K562 (cell line): ENCODE data around the gene TUBA1B. TPM values are rescaled to one million over a fixed set of nuclear protein-coding genes. Genes with fewer than 3 reads are reported as not detected.

Experiments used
- BRF2 ChIP-seq: IDR thresholded peaks from 3 replicates; pipeline ENCODE4 v1.6.1; 2011; ENCODE audit warnings: borderline replicate concordance, mild to moderate bottlenecking; ENCODE audit not compliant: insufficient read length, insufficient read depth
- FOSL1 ChIP-seq: fragments of 200-800 bp; sonication (Bioruptor generic); conservative IDR thresholded peaks from 2 replicates; pipeline ENCODE4 v1.6.1; 2016; ENCODE audit warnings: missing genetic modification characterization, missing compliant biosample characterization
- FOXJ3 ChIP-seq: sonication (generic); formaldehyde crosslinking; IDR thresholded peaks from 2 replicates; pipeline ENCODE4 v1.4.0; 2020; ENCODE audit warnings: mild to moderate bottlenecking, missing genetic modification reagents
- HNRNPUL1 ChIP-seq: fragments of 200-400 bp; formaldehyde crosslinking; IDR thresholded peaks from 2 replicates; pipeline ENCODE4 v1.6.1; 2017; ENCODE audit warnings: low read length
- KLF13 ChIP-seq: fragments of 450-650 bp; IDR thresholded peaks from 2 replicates; pipeline ENCODE4 v1.6.1; 2016; ENCODE audit warnings: missing genetic modification characterization, low read depth, mild to moderate bottlenecking, missing compliant biosample characterization, moderate library complexity, borderline replicate concordance
- MTA1 ChIP-seq: fragments of 450-650 bp; IDR thresholded peaks from 2 replicates; pipeline ENCODE4 v1.6.1; 2017; ENCODE audit warnings: borderline replicate concordance
- MXD1 ChIP-seq: fragments of 250-450 bp; sonication (Bioruptor Pico); IDR thresholded peaks from 2 replicates; pipeline ENCODE4 v1.8.0; 2021; ENCODE audit warnings: borderline replicate concordance, mild to moderate bottlenecking, moderate library complexity; ENCODE audit not compliant: poor library complexity, severe bottlenecking
- MYBL2 ChIP-seq, 2 experiments: fragments of 450-650 bp in 1 of 2; sonication (generic) in 1 of 2; formaldehyde crosslinking in 1 of 2; IDR thresholded peaks; 2 replicates each; pipeline versions ENCODE4 v1.6.1 to v1.8.1; 2017 to 2022; ENCODE audit warnings: borderline replicate concordance in 1 of 2, inconsistent platforms in 1 of 2, low read depth in 1 of 2, mild to moderate bottlenecking in 1 of 2, missing genetic modification reagents in 1 of 2, moderate library complexity in 1 of 2
- PHB2 ChIP-seq: fragments of 450-650 bp; IDR thresholded peaks from 2 replicates; pipeline ENCODE4 v1.6.1; 2017; ENCODE audit warnings: low read depth
- PHTF2 ChIP-seq: fragments of 250-450 bp; sonication (Bioruptor Pico); IDR thresholded peaks from 2 replicates; pipeline ENCODE4 v1.5.0; 2021; ENCODE audit warnings: mild to moderate bottlenecking
- PREB ChIP-seq: sonication (generic); formaldehyde crosslinking; IDR thresholded peaks from 2 replicates; pipeline ENCODE4 v1.8.1; 2023; ENCODE audit warnings: mild to moderate bottlenecking, missing genetic modification reagents
- RB1 ChIP-seq: fragments of 450-650 bp; IDR thresholded peaks from 2 replicates; pipeline ENCODE4 v1.6.1; 2017; ENCODE audit warnings: low read depth, mild to moderate bottlenecking
- SETDB1 ChIP-seq: IDR thresholded peaks from one replicate; pipeline ENCODE4 v1.6.1; 2012; ENCODE audit warnings: low read length, control low read depth, inconsistent platforms
- SMARCE1 ChIP-seq: fragments of 450-650 bp; IDR thresholded peaks from 2 replicates; pipeline ENCODE4 v1.7.1; 2016; ENCODE audit warnings: mild to moderate bottlenecking
- SPI1 ChIP-seq: IDR thresholded peaks from 2 replicates; pipeline ENCODE4 v1.6.1; 2011; ENCODE audit warnings: low read depth, low read length, control low read depth, borderline replicate concordance
- SRSF3 ChIP-seq: fragments of 200-400 bp; formaldehyde crosslinking; IDR thresholded peaks from 2 replicates; pipeline ENCODE4 v1.6.1; 2016; ENCODE audit warnings: mild to moderate bottlenecking, low read length, moderate library complexity; ENCODE audit not compliant: insufficient read depth
- SRSF7 ChIP-seq: fragments of 200-400 bp; formaldehyde crosslinking; optimal IDR thresholded peaks from 2 replicates; pipeline ENCODE3; 2017; ENCODE audit warnings: mild to moderate bottlenecking, low read depth, low read length
- TCF7 ChIP-seq: sonication (generic); IDR thresholded peaks from 2 replicates; pipeline ENCODE4 v1.6.1; 2016; ENCODE audit warnings: antibody characterized with exemption, borderline replicate concordance
- ZNF165 ChIP-seq: fragments of 250-450 bp; sonication (Bioruptor Pico); IDR thresholded peaks from 2 replicates; pipeline ENCODE4 v1.4.0; 2020; ENCODE audit warnings: borderline replicate concordance
- ZNF23 ChIP-seq: fragments of 250-450 bp; sonication (Bioruptor Pico); IDR thresholded peaks from 2 replicates; pipeline ENCODE4 v1.4.0; 2020; ENCODE audit warnings: mild to moderate bottlenecking
- ZNF347 ChIP-seq: fragments of 450-650 bp; formaldehyde crosslinking; IDR thresholded peaks from 2 replicates; pipeline ENCODE4 v1.4.0; 2020; ENCODE audit warnings: low read depth, mild to moderate bottlenecking, moderate library complexity
- ZNF584 ChIP-seq: fragments of 200-800 bp; sonication (Bioruptor generic); IDR thresholded peaks from 2 replicates; pipeline ENCODE4 v1.6.1; 2016; ENCODE audit warnings: low read depth, mild to moderate bottlenecking, missing genetic modification characterization, missing compliant biosample characterization
- polyA plus RNA-seq, 8 experiments: library from polyadenylated mRNA; depleted of rRNA in 4 of 8; stranded (reverse) in 5 of 8; unstranded in 3 of 8; fragments of >200 nt; fragmentation: Nextera tagmentation in 2 of 8; fragmentation: Illumina TruSeq in 1 of 8; extraction: Ambion mirVana in 2 of 8; extraction: Trizol in 1 of 8; gene quantifications; 2 replicates each; pipeline versions ENCODE4 v1.2.1 to v1.2.3, GENCODE V29; 2011 to 2014; ENCODE audit warnings: inconsistent platforms in 1 of 8, missing spikeins in 1 of 8
- total RNA-seq, 7 experiments: library from RNA; depleted of rRNA in 6 of 7; stranded (reverse); fragments of >200 nt in 6 of 7; fragmentation: Illumina TruSeq in 2 of 7; extraction: Trizol in 2 of 7; gene quantifications; 2 replicates each; pipeline versions ENCODE4 v1.2.1 to v1.2.3, GENCODE V29; 2011 to 2021; ENCODE audit warnings: low replicate concordance in 1 of 7
- TF ChIP-seq, protein P1 (sequence below): fragments of 450-650 bp; IDR thresholded peaks from 2 replicates; pipeline ENCODE4 v1.6.1; 2016; ENCODE audit warnings: antibody characterized with exemption

TUBA1B gene
- total and polyA plus RNA-seq, 9 of the 15 experiments (the other 6 are each of a cell fraction or from before 2014, with no cell fraction given) = 2,189 to 4,624 (median 2,628) TPM

GRCh38 chr12:49126852-49127763 is 4.1 kb downstream of the TUBA1B start (continued):
- TF ChIP-seq SRSF3 (no peak), SETDB1 (no peak), SRSF7 (no peak), SMARCE1 (no peak), MYBL2 (IDR thresholded peaks at IDR 0.05; ENCODE audit: low read depth) (no peak), MYBL2 (CRISPR knock-in tag; IDR thresholded peaks at IDR 0.05; ENCODE audit: borderline replicate concordance) (no peak), PHTF2 (CRISPR knock-in tag) (no peak), RB1 (0 out of 2 replicates have a peak, but pooled peaks have one; percentile 39), ZNF23 (CRISPR knock-in tag) (no peak), FOSL1 (tag) (no peak), ZNF584 (no peak), MTA1 (no peak), HNRNPUL1 (no peak), SPI1 (no peak), PHB2 (no peak), TCF7 (no peak), BRF2 (no peak), PREB (CRISPR knock-in tag) (no peak), KLF13 (tag) (no peak), ZNF347 (peak; percentile 74; the same call in 1 of the 2 replicates), ZNF165 (no peak), MXD1 (CRISPR knock-in tag) (no peak), FOXJ3 (no peak)
- TF ChIP-seq, protein P1, sequence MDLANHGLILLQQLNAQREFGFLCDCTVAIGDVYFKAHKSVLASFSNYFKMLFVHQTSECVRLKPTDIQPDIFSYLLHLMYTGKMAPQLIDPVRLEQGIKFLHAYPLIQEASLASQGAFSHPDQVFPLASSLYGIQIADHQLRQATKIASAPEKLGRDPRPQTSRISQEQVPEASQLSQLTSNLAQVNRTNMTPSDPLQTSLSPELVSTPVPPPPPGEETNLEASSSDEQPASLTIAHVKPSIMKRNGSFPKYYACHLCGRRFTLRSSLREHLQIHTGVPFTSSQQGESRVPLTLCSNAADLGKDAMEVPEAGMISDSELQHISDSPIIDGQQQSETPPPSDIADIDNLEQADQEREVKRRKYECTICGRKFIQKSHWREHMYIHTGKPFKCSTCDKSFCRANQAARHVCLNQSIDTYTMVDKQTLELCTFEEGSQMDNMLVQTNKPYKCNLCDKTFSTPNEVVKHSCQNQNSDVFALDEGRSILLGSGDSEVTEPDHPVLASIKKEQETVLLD = no peak
